ENCODE data around the gene KCNK17.
"Not testable (repeated sequence)": the region's sequence is repeated elsewhere in the genome, so short reads cannot be mapped to it uniquely, and the experiment has no call there.

The KCNK17 gene

GRCh38 chr6:39301606-39302005 is 12.6 kb downstream of the KCNK17 start:
- DNase-seq = peak; percentile 60

DNA sequence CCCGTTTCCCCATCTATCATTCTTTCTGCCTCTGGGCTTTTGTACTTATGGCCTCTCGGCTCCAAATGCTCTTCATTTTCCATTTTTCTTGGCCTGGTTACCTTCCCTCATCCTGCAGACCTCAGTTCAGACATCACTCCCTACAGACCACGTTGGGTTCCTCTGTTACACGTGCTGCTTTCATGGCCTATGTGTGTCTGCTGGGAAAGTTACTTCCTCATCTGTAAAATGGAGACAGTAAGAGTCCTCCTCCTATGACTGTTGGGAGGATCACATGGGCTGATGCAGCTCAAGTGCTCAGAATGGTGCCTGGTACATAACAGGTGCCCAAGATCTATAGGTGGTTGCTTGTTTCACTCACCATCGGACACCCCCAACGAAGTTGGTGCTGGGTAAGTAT is 13.5 kb downstream of the KCNK17 start:
- DNase-seq = no peak

DNA sequence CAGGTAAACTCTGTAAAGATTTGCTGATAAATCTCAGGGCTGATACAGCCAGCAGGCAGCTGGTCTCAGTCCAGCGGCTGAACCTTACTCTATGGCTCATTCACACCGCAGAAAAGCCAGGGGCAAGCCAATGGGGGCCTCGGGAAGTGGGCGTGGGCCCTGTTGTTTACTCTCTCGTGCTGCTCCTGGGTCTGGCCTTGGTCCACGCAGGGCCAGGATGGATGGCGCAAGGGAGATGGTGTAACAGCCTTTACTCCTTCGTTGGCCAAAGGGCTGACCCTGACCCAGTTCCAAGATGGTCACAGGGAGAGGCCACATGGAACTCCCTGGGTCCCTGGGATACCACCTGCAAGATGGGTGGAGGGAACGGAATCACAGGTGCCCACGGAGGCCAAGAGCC is 16.2 kb downstream of the KCNK17 start:
- DNase-seq = no peak

- no peak for DNase-seq
Observed at GRCh38 chr6:39296745-39297640, 17.2 kb downstream of the KCNK17 start.

GRCh38 chr6:39295611-39296011 is 18.6 kb downstream of the KCNK17 start:
- DNase-seq = no peak

DNA sequence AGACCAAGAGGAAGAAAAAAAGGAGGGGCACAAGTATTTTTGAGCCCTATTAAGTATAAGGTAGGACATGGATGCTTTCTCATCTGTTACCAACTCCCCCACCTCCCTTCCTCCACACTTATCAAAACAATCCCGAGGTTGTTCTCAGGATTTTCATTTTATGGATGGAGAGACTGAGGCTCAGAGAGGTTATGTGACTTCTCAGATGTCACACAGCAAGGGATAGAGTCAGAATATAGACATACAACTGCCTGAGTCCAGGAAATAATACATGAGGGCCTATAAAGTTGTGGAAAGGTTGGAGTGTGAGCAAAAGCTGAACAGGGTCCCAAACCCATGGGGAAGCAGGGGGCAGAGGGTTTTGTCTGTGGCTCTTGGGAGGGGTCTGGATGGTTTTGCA is 19.3 kb downstream of the KCNK17 start:
- no peak for DNase-seq

- DNase-seq = no peak
Observed at GRCh38 chr6:39294133-39294532, 20.1 kb downstream of the KCNK17 start.

- DNase-seq = no peak
Observed at GRCh38 chr6:39292637-39293036, 21.6 kb downstream of the KCNK17 start.

DNA sequence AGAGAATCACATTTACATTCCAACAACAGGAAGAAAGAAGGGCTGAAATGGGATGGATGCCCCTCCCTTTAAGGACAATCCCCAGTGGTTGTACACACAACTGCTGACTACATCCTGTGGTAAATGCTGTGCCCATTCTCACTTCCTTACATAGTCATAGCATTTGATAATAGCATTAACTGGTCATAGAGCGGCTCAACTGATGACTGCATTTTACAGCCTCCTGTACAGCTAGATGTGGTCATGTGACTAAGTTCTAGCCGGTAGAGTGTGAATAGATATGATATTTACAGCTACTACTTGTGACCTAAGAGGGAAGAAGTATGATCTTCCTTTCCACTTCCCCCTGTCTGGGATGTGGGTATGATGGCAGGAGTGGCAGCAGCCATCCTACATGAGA is 24.7 kb downstream of the KCNK17 start:
- DNase-seq = peak; percentile 17

DNA sequence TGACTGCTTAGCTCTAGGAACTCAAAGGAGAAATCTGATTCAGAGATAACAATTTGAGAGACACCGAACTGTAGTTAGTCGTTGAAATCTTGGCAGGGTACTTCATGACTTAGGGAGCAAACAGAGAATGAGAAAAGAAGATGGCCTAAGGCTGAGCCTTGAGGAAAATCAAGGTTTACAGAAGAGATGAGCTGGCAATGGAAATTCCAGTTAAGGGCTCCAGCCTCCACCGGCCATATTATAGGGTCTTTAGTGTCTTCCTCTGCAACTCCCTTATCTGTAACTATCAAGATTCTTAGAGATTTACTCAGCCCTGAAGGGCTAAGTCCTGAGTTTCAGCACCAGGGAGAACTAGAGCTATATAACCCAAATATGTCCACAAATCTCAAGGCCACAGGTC is 26.6 kb downstream of the KCNK17 start:
- DNase-seq = no peak

GRCh38 chr6:39286596-39286995 is 27.6 kb downstream of the KCNK17 start:
- DNase-seq = not testable (repeated sequence)

DNA sequence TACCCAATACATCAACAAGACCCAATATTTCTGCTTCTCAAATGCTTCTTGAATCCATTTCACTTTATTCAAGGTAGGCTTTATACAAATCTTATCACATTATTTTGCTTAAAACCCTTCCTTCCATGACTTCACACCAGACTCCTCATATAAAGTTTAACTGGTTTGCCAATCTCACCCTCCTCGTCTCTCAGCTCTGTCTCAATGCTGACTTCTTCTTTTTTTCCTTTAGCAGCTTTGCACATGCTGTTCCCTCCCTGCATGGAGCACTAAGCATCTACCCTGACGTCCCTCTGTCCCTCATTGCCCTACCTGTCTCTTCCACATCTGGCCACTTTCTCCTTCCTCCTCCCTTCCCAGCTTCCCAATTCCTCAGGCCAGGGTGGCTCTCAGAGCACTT is 31.4 kb downstream of the KCNK17 start:
- no peak for DNase-seq

- no peak for DNase-seq
Observed at GRCh38 chr6:39281312-39281980, 32.8 kb downstream of the KCNK17 start.

DNA sequence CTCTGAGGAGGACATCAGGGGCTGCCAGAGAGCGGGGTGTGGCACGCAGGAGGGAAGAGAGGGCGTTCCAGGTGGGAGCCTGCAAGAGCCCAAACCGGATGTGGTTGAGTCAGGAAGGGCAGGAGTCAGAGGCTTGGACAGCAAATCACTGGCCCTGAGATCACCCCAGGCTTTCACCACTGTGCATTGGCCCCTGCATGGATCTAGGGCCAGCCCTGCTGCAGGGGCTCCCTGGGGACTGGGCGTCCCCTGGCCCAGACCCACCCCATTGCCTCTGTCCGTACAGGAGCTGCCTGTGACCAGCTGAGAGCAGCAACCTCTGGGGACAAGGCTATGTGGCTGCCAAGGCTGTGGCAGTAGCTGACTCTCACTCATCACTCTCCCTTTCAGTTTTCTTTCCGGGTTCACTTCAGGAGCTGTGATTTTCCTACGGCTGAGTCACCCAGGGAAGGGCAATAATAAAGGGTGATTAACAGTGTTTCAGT is 33.9 kb downstream of the KCNK17 start:
- no peak for DNase-seq

DNA sequence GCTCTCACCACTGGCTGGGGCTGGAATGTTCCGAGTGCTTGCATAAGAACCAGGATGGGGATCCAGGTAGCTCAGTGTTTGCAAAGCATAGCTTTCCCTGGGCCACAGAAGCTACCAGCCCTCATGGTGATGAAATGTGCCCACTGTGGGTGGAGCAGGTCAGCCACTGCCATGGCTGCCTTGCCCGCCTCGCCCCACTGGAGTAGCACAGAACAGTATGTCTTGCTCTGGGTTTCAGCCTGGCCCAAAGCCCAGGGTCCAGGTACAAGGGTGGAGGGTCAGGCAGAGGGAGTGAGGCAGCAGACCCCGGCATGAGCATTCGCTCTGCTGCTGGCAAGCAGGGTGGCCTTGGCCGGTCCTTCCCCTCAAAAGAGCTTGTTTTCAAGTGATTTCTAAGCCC is 34.7 kb downstream of the KCNK17 start:
- DNase-seq = no peak

GRCh38 chr6:39276379-39276995 is 37.7 kb downstream of the KCNK17 start:
- no peak for DNase-seq

GRCh38 chr6:39274903-39275302 is 39.3 kb downstream of the KCNK17 start:
- DNase-seq = no peak

DNA sequence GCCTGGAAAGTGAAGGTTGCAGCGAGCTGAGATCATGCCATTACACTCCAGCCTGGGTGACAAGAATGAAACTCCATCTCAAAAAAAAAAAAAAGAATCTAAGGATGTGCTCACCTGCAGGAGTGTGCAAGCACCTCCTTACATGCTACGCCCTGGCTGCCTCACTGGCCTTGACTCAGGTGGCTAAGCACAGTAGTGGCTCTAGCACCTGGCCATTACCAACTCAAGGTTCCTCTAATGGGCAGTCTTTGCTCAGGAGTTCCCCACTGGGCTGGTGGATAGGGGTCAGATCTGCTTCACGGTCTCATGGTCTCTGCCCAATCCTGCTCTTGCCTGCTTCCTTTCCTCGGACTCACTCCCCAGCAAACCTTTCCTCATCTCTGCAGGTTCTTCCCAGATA is 39.7 kb downstream of the KCNK17 start:
- DNase-seq = no peak

DNA sequence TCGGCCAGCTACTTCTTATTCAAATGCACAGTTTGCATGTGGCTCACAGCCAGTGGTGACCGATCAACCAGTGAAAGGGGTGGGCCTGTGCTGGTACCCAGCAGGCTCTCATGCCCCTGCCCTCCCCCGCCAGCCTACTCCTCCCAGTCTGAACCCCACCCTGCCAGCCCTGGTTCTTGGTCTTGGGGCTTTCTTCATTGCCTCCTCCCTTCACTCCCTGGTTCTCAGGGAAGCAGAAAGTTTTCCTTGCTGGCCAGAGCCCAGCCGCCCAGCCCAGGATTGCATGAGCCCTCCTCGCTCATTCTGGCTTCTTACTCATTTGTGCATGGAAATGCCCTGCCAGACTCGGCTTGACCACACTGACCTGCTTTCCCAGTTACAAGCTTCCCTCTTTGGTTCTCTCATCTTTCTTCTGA is 40.8 kb downstream of the KCNK17 start:
- DNase-seq = no peak

DNA sequence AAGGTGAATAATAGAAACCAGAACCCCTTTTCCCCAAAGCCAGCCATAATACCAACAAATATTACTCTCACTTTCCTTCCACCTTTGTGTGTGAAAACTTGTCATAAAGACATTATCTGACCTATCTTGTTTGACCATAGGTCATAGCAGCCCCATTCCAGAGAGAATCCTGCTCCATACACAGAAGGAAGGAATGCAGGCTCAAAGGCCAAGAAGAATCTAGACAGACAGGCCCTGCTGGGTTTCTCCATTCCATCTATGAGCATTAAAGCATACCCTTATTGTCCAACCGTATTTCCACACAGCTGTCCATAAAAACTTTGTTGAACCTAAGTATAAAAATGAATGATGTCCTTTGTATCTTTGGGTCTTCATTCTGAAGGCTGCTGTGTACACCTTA is 44.3 kb downstream of the KCNK17 start:
- DNase-seq = no peak

DNA sequence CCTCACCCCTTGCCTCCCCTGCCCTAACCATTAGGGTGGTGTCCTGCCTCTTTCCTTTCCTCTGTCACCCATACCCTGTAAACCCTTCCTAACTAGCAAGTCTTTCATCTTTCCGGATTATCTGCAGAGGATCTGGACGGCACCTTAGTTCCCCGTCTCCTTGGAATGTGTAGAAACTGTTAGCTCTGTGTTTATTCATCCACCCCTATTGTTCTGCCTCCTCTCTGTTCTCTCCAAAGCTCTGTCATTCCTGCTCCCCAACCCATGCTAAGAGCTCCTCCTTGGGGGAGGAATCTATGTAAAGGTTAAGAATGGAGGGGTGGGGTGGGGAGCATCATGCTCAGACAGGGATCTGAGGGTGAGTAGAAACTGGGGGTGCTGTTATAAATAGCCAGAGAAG is 45.5 kb downstream of the KCNK17 start:
- no peak for DNase-seq

DNA sequence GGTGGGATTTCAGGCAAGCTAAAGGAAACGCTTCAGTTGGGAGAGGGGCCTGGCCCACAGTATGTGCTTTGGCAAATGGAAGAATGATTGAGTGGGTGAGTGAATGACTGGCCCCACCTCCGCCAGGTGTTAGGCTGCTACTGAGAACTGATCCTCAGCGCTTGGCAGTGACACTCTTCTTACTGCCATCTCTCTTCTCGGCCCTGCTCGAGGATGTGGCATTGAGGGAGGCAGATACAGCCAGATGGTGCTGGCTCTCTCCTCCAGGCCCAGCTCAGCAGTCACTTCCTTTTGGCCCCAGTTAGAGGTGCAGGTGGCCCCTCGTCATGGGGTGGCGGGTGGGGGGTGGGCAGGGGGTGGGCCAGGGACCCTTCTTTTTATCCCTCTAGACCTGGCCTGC is 46.0 kb downstream of the KCNK17 start:
- peak; percentile 29 for DNase-seq

DNA sequence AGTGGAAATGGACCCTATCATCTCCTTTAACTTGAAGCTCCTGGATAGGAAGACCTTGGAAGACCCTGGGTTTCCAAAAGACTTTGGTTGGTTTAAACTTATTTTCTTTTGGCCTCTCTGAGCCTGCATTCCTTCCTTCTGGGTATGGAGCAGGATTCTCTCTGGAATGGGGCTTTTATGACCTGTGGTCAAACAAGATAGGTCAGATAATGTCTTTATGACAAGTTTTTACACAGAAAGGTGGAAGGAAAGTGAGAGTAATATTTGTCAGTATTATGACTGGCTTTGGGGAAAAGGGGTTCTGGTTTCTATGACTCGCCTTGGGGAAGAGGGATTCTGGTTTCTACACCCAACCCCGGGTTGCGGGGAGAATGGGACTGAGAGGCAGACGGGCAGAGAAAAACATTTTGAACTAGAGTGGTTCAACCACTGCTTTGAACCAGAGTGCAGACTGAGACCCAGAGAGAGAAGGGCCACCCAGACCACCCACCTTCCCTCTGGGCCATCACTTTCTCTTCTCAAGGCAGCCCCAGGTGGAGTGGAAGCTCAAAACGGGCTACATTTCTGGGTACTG is 47.4 kb downstream of the KCNK17 start:
- no peak for DNase-seq

Data from RPMI8226 (cell line).